NCI-H2196 (cell line): ENCODE results near the gene ALKBH8.
"Not testable (repeated sequence)": the region's sequence is repeated elsewhere in the genome, so short reads cannot be mapped to it uniquely, and the experiment has no call there.

Source experiments
- DNase-seq: peaks from one replicate; lab custom pipeline; 2025; ENCODE audit not compliant: unreplicated experiment; lab: John Stamatoyannopoulos, UW

Gene ALKBH8

DNA sequence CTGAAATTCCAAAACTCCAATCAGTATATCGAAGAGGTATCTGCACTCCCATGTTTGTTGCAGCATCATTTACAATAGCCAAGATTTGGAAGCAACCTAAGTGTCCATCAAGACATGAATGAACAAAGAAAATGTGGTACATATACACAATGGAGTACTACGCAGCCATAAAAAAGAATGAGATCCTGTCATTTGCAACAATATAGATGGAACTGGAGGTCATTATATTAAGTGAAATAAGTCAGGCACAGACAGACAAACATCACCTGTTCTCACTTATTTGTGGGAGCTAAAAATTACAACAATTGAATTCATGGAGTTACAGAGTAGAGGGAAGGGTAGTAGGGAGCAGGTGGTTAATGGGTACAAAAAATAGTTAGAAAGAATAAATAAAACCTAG lies 13.6 kb upstream of the ALKBH8 start:
- not testable (repeated sequence) for DNase-seq

DNA sequence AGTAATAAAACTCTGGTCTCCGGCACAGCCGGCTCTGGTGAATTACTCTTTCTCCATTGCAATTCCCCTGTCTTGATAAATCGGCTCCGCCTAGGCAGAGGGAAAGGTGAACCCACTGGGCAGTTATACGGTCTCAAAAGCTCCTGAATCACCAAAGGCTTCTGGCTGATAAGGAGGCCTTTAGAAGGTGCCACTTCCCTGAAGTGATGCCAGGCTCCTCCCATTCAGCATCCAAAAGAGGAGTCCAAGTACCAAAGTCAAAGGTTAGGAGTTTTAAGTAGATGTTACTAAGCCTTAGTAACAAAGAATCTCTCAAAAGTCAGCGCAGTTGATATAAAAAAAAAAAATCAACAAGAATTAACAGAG lies 11.8 kb upstream of the ALKBH8 start:
- no peak for DNase-seq

DNA sequence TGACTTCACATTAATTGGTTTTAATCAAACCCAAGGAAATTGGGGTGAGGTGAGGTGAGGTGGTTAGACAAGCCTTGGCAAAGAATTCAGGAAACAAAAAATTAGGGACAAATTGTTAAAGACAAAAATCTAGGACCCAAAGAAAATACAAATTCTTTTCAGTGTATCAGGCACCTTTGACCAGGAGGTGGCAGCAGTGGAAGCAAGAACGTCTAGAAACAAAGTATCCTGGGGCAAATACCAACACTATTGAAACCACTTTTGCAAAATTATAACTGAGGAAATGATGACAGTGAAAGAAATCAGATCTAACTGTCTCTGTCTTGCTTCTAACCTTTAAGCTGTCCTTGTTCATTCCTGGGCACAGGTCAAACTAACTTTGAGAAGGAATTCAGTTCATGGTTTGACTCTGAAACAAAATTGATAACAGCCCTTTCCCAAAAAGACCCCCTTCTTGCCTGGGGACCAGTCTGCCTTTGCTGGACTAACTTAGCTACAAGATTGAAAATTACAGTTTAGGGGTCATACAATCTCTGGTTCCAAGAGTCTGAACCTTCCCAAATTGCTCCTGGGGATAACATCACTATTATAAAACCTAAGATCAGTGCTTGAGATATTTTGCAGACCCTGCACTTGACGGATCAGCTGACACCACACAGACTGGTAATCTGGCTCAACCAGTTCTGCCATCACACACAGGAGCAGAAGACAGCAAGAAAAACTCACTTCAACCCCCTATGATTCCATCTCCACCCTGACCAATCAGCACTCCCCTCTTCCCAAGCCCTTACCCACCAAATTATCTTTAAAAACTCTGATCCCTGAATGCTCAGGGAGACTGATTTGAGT lies 11.2 kb upstream of the ALKBH8 start:
- DNase-seq, result peak; percentile 34

DNA sequence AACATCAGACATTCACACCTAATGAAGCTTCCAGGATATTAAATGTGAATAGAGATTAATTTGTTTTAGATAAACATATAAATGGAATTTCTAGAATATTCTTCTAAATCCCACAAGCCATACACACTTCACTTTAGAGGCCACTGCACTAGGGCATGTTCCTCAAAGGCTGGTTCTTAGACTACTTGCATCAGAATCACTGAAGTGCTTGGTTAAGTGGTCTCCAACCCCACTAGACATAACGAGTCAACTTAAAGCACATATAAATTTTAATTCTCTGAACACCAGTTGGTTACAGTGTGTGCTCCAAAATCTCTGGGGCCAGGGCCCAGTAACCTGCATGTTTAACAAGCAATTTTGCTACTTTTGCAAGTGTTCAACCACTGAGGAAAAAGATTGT lies 7.9 kb upstream of the ALKBH8 start:
- DNase-seq, result no peak

DNA sequence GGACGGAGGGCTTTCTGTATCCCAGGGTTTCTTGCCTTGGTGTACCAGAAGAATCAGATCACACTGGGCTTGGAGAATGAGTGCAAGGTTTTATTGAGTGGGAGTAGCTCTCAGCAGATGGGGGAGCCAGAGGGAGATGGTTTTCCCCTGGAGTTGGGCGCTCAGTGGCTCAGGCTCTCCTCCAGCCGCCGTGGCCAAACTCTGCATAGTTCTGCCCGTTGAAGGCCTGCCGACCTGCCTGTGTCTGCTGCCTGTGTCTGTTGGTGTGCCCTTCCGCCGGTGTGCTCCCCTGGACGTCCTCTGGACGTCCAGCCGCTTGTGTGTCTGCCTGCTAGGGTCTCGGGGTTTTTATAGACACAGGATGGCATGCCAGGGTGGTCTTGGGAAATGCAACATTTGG lies 4.5 kb upstream of the ALKBH8 start:
- no peak for DNase-seq

DNA sequence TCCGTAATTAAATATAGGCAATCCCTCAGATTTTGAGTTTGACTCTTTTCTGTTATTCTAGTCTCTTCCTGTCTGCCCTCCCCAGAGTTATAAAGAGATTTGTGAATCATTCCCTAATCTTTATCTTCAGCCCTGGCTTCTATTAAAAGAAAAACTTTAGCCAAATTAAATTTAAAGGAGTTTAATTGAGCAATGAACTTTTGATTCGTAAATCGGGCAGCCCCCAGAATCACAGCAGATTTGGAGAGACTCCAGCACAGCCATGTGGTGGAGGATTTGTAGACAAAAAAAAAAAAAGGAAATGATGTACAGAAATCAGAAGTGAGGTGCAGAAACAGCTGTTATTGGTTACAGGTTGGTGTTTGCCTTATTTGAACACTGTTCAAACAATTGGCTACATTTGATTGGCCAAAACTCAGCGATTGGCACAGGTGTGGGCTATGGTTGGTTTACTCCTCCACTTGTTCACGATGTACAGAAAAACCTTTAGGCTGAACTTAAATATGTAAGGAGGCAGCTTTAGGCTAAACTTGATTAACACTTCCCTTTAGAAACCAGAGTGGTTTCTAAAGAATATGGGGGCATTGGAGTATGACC lies 2.3 kb upstream of the ALKBH8 start:
- DNase-seq, result no peak

DNA sequence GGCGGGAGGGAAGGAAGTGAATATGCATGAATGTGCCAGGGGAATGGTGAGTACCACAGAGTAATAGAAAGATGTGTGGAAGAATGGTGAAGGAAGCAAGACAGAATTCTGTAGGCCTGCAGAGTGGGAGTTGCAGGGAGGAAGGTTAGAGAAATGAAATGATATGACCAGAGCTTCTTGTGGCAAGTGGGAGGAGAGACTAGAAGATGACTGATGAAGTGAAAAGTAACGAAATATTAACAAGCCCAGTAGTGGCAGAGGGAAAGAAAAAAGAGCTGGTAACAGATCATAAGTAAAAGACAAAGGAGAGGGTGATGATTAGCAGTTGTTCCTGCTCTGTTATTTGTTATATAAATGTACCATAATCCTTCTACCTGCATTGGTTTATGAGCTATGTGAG lies 1.0 kb upstream of the ALKBH8 start:
- DNase-seq, result no peak

DNA sequence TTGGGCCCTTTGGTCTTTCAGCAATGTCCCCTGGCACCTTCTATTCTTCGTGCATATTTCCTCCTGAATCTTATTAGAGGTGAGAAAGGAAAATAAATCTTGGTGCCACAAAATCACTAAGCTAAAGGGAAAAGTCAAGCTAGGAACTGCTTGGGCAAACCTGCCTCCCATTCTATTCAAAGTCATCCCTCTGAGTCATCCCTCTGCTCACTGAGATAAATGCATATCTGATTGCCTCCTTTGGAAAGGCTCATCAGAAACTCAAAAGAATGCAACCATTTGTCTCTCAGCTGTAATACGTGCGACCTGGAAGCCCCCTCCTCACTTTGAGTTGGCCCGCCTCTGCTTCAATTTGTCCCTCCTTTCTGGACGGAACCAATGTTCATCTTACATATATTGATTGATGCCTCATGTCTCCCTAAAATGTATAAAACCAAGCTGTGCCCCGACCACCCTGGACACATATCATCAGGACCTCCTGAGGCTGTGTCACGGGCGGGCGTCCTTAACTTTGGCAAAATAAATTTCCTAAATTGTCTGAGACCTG lies 493 bp upstream of the ALKBH8 start:
- DNase-seq, result not testable (repeated sequence)

DNA sequence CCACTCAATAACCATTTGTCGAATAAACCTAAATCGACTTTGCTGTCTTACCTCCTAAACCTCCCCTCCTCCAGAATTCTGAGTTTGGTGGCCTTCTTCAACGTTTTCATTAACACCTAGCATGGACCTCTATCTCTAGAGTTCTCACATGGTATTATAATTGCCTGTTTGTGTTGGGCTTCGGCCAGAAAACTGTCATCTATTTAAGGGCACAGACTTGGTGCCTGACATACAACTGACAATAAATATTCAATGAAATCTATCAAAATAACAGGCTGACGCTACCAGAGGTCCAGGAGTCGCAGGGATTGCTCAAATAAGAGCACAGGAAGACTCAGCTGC lies 687 bp downstream of the ALKBH8 start:
- DNase-seq, result no peak

DNA sequence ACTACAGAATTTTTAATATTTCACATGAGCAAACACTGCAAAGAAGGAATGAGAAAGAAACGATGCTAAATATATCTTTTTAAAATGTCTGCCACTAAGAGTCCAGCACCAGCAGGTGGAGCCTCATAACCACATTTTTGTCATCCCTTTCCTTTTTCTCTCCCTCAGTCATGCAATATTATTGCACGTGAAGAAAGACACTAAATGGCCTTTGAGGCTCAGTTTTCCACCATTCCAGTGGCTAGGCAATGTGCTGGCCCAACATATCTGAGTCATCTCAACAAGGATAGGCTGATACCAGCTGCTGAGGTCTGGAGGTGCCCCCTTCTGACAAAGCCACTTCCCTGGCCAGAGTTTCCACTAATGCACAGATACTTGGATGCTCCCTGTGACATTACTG lies 1.8 kb downstream of the ALKBH8 start:
- DNase-seq, result peak; percentile 46

DNA sequence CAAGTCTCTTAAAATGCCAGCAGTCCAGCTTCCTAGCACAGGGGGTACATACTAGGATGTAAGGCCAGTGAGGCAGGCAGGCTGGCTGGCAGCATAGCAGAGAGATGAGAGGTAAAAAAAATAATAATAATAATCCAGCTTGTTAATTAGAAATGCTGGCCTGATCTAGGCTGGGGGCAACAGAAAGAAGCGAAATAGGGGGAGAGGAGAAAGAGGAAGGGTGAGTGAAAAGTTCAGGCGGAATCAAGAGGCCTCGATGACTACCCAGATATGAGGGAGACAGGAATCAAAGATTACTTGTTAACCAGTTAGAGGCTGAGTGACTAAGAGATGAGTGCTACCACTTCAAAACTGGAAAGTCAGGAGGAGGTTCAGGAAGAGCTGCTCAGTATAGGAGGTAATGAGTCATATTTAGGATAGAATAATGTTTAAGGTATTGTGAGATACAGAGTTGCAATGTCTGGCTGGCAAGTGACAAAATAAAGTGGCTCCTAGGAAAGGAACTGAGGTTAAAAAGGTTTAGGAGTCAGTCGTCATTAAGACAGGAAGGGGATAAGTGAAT lies 2.8 kb downstream of the ALKBH8 start:
- no peak for DNase-seq

DNA sequence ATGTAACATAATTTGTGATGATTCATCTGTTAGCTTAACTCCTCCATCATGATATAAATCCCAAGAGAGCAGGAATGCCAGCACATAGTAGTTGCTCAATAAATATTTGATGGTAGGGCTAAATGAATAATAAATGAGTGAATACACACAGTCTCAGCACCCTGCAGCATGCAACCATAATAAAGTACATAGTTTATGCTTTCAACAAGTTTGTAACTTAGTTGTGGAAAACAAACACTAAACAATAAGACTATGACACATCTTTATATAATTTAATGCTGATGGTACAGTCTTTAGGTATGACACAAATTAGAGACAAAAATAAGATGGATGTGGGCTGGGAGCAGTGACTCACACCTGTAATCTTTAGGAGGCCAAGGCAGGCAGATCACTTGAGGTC lies 3.8 kb downstream of the ALKBH8 start:
- DNase-seq, result no peak

DNA sequence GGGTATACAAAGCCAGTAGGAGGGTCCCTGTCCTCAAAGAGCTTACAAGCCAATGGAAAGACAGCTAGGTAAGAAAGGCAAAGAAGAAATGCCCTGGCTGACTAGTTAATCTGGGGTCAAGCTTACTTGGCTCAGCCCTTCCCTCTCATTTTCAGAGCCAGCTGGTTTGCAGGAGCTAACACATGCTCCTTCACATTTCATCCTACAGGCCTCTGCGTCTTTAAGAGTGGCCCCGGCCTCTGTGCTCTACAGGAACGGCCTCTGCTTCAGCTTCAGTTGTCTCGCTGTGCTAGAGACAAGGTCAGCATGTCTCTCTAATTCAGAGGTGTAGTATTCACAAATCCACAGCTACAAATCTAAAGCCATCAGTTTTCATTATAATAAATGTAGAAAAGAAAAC lies 15.2 kb downstream of the ALKBH8 start:
- DNase-seq, result no peak

DNA sequence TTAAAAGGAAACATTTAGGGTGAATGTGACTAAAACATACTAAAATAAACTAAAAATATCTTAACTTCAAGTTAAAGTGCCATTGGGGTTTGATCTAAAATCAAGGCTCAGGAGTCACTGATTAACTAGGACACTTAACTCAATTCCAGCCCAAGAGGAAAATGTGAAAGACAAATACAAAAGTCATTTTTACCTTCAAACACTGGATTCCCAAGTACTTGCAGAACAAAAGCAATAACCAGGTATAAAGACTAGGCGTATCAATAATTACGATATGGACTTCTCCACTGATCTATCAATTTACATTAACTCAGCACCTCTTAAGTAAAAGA lies 15.6 kb downstream of the ALKBH8 start:
- DNase-seq, result no peak

DNA sequence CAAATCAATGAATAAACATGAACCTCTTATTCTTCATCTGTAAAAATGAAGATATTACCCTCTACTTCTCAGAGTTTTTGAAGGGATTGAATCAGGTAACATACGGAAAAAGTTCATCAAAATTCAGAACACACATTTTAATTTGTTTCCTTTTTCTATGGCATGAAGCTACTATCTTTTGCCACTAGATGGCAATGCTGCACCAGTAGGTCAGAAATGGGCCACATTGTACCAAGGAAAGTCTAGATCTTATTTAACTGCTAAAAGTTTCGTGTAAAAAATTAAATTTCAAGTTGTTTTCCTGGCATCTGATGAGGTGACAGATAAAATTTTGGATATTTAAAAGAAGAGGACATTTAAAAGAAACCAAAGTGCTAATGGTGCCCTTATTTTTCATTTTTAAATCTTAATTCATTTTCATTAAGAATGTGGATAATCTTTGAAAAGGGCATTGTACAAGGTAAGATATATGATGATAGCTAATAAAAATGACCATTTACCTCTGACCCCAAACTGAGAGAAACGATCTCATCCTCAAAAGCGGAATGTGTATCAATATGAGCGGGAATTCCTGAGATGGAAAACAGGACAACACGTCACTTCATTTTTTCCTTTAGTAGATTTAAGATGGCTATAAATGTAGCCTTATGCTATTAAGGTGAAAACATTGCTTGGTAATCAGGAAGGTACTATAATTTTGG lies 16.1 kb downstream of the ALKBH8 start:
- peak; percentile 62 for DNase-seq

DNA sequence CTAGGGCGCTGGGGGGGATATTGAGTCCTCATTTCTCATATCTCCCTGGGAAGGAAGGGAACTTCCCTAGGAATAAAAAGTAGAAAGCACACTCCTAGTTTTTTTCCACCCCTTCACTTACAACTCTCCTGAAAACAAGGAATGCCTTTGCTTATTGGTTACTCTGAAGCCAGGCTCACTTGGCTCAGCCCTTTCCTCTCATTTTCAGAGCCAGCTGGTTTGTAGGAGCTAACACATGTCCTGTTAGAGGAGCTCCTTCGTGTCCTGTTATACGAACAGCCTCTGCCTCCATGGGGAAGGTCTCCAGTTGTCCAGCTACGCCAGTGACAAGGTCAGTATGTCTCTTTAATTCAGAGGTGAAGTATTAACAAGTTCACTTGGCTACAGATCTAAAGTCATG lies 17.6 kb downstream of the ALKBH8 start:
- DNase-seq, result no peak

DNA sequence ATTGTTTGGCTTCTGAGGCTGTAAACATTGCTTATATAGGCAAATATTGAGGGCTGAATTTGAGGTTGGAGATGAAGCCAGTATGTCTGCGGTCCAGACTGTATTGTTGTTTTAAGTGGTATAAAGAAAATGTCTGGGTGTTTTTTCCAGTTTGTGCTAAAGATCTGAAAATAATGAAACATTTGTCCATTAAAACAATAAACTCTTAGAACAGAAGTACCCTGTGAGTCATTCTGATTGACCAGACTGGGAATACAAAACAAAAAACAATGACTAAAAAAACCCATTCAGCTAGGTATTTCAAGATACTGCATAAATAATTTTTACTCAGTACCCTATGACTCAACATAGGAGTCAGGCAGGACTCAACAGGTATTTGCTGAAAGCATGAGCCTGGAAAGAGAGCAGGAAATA lies 20.4 kb downstream of the ALKBH8 start:
- no peak for DNase-seq

DNA sequence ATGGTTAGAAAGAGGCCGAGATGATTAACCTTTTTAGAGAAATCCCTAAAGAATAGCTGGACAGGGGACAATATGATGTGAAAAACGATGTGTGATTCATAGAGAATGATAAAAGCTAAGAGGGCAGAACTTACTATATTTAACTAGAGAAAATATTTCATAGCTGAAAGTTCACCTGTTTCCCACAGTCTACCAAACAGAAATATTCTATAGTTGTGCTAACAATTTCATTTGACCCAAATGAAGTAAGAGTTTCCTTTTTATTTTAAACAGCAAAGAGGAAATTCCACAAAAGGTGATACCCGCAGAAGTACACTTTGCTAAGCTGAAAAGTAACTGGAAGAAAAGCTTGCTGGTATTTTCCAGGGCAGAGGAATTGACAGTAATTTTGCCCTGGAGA lies 26.7 kb downstream of the ALKBH8 start:
- no peak for DNase-seq

DNA sequence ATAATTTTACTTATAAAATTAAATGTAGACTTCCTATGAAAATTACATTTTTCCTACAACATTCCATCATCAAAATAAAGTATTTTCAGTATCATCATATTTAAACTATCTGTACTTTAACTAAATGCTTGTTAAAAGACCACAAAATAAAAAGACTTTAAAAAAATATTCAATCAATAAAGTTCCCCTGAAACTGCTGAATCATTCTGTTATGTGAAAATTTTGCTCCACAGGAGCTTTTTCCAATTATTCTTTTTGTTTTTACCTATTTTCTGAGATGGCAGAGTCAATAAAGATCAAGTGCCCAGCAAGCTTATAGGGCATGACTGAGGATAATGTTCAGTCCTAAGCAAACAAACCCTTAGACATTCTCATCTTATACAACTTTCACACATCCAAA lies 27.3 kb downstream of the ALKBH8 start:
- DNase-seq, result no peak

DNA sequence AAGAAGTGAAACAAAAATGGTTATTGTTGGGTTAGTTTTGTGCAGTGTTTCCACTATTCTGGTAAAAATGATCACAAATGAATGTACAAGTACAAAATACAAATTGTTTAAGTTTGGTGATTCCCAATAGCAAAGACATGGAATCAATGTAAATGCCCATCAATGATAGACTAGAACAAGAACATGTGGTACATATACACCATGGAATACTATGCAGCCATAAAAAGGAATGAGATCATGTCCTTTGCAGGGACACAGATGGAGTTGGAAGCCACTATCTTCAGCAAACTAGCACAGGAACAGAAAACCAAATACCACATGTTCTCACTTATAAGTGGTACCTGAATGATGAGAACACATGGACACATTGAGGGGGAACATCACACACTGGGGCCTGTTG lies 28.4 kb downstream of the ALKBH8 start:
- not testable (repeated sequence) for DNase-seq

DNA sequence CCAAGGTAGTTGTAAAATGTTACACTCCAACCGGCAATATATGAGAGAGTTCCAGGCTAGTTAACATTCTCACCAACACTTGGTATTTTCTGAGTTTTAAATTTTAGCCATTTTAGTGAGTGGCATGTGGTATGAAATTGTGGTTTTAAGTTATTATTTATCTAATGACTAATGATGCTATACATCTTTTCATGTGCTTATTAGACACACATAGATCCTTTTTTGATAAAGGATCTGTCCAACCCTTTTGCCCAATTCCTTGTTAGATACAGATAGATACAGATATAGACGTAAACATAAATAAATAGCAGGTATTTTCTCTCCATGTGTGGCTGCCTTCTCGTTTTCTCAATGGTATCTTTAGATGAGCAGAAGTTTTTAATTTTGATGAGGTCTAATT lies 39.3 kb downstream of the ALKBH8 start:
- no peak for DNase-seq

DNA sequence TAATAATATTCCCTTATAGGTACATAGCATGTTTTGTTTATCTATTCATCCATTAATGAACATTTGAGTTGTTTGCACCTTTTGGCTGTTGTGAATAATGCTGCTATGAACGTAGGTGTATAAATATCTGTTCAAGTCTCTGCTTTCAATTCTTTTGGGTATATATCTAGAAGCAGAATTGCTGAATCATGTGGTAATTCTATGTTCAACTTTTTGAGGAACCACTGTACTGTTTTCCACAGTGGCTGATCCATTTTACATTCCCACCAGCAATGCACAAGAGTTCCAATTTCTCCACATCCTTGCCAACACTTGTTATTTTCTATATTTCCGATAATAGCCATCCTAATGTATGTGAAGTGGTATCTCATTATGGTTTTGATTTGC lies 56.7 kb downstream of the ALKBH8 start:
- no peak for DNase-seq
